ENCODE measurements around the gene INPP4A.
A peak's percentile ranks its signal among the peaks of the same experiment; 100 is the strongest.

Gene INPP4A

GRCh38 chr2:98514096-98514639 lies 69.5 kb downstream of the INPP4A start:
- H3K4me3 ChIP-seq (ENCODE audit: low read depth, low read length), result no peak overlapping the region
- TF ChIP-seq, protein P1, sequence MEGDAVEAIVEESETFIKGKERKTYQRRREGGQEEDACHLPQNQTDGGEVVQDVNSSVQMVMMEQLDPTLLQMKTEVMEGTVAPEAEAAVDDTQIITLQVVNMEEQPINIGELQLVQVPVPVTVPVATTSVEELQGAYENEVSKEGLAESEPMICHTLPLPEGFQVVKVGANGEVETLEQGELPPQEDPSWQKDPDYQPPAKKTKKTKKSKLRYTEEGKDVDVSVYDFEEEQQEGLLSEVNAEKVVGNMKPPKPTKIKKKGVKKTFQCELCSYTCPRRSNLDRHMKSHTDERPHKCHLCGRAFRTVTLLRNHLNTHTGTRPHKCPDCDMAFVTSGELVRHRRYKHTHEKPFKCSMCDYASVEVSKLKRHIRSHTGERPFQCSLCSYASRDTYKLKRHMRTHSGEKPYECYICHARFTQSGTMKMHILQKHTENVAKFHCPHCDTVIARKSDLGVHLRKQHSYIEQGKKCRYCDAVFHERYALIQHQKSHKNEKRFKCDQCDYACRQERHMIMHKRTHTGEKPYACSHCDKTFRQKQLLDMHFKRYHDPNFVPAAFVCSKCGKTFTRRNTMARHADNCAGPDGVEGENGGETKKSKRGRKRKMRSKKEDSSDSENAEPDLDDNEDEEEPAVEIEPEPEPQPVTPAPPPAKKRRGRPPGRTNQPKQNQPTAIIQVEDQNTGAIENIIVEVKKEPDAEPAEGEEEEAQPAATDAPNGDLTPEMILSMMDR (IDR thresholded peaks at IDR 0.05; ENCODE audit: borderline replicate concordance, insufficient read depth, low read depth, low read length), result no peak

- TF ChIP-seq, protein P1 (IDR thresholded peaks at IDR 0.05; ENCODE audit: borderline replicate concordance, insufficient read depth, low read depth, low read length), result no peak
- H3K4me3 ChIP-seq (ENCODE audit: low read depth, low read length), result no peak overlapping the region
Observed at GRCh38 chr2:98514879-98515249, 70.2 kb downstream of the INPP4A start.

- no peak overlapping the region for H3K4me3 ChIP-seq (ENCODE audit: low read depth, low read length)
- TF ChIP-seq, protein P1 (IDR thresholded peaks at IDR 0.05; ENCODE audit: borderline replicate concordance, insufficient read depth, low read depth, low read length), result no peak
Observed at GRCh38 chr2:98515250-98515991, 70.8 kb downstream of the INPP4A start.

DNA sequence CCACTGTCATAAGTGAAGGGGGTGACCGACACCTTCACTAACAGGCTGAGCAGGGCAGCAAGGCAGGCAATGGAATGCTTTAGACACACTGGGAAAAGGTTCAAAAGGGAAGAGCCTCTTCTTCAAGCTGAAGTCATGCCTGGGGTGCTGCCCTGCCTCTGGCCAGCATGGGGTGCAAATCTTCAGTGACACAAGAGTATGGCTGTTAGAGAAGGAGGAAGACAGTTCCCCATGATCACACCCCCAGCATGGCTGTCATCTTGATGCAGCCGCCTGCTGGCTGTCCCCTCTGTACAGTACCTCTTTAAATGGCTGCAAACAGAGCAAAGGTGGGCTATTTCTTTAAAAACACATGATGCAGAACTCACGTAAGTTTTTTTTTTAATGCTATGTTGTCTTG lies 71.9 kb downstream of the INPP4A start:
- TF ChIP-seq, protein P1 (IDR thresholded peaks at IDR 0.05; ENCODE audit: borderline replicate concordance, insufficient read depth, low read depth, low read length), result no peak
- no peak overlapping the region for H3K4me3 ChIP-seq (ENCODE audit: low read depth, low read length)

DNA sequence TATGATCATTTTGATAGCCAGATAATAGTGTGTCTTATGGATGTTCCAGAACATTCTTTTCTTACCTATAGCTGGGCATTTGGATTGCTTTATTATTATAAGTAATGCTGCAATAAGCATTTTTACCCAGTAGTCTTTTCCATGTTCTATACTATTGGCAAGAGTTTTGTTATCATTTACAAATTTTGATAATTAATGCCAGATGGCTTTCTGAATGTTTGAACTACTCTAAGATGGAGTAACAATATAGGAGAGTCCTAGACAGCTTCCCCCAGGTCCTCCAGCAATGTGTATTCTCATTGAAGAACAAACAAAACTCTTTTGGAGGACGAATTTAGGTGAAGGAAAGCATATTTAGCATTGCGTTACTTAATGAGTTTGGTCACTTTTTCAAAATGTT lies 73.0 kb downstream of the INPP4A start:
- H3K4me3 ChIP-seq (ENCODE audit: low read depth, low read length), result no peak overlapping the region
- TF ChIP-seq, protein P1 (IDR thresholded peaks at IDR 0.05; ENCODE audit: borderline replicate concordance, insufficient read depth, low read depth, low read length), result no peak

DNA sequence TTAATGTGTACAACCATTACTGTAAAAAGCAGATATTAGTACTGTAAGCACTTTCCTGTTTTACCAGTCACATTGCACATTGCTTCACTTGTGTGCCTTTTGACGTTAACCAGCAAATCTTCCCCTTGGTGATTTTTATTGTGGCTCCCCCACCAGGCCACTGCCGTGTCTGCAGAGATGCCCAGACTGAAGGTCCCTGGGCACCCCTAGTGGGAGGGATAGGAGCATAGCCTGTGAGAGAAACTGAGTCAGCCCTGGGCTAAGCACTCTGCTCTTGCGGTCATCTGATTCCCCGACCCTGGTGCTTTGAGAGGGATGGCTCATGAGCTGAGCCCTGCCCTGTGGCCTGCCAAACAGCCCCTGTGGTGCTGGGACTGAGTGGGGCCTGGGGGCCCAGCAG lies 73.4 kb downstream of the INPP4A start:
- H3K4me3 ChIP-seq (ENCODE audit: low read depth, low read length), result no peak overlapping the region
- TF ChIP-seq, protein P1 (IDR thresholded peaks at IDR 0.05; ENCODE audit: borderline replicate concordance, insufficient read depth, low read depth, low read length), result peak; percentile 75

- TF ChIP-seq, protein P1 (IDR thresholded peaks at IDR 0.05; ENCODE audit: borderline replicate concordance, insufficient read depth, low read depth, low read length), result no peak
- H3K4me3 ChIP-seq (ENCODE audit: low read depth, low read length), result no peak overlapping the region
Observed at GRCh38 chr2:98519156-98519555, 74.5 kb downstream of the INPP4A start.

Data from GM12875 (cell line).